Osteoblast (primary cell): ENCODE results near the gene NATD1. TPM values are rescaled to one million over a fixed set of nuclear protein-coding genes. Genes with fewer than 3 reads are reported as not detected.

Experiments
- DNase-seq: peaks from one replicate; pipeline ENCODE4 v3.0.0; 2011; ENCODE audit warnings: low spot score, mixed read lengths; ENCODE audit not compliant: insufficient read length; ENCODE audit errors: missing footprints
- H2AFZ ChIP-seq: 2 replicates; pipeline ENCODE4 v1.6.0; 2011; ENCODE audit warnings: mild to moderate bottlenecking, low read length
- H3K27ac ChIP-seq: 2 replicates; pipeline ENCODE4 v1.5.1; 2011; ENCODE audit warnings: mild to moderate bottlenecking, low read depth, low read length, moderate library complexity
- H3K27me3 ChIP-seq: 2 replicates; pipeline ENCODE4 v1.6.0; 2012; ENCODE audit warnings: mild to moderate bottlenecking, control low read depth, inconsistent platforms, low read length, moderate library complexity; ENCODE audit not compliant: insufficient read depth
- H3K36me3 ChIP-seq: 2 replicates; pipeline ENCODE4 v1.5.1; 2011; ENCODE audit warnings: mild to moderate bottlenecking, low read length, control low read depth, moderate library complexity; ENCODE audit not compliant: insufficient read depth
- H3K4me1 ChIP-seq: 2 replicates; pipeline ENCODE4 v1.5.1; 2011; ENCODE audit warnings: mild to moderate bottlenecking, low read length, control low read depth, moderate library complexity; ENCODE audit not compliant: insufficient read depth
- H3K4me2 ChIP-seq: 2 replicates; pipeline ENCODE4 v1.6.0; 2011; ENCODE audit warnings: mild to moderate bottlenecking, low read length; ENCODE audit not compliant: insufficient read depth
- H3K4me3 ChIP-seq: fragments of 200-600 bp; sonication (generic); 3 replicates; pipeline ENCODE4 v1.5.1; 2012; ENCODE audit warnings: mild to moderate bottlenecking, low read length, inconsistent platforms; ENCODE audit not compliant: insufficient read depth
- H3K79me2 ChIP-seq: 2 replicates; pipeline ENCODE4 v1.6.0; 2012; ENCODE audit warnings: mild to moderate bottlenecking, low read length, control low read depth, inconsistent platforms; ENCODE audit not compliant: insufficient read depth
- H3K9me3 ChIP-seq: 2 replicates; pipeline ENCODE4 v1.5.1; 2011; ENCODE audit warnings: low read depth, low read length, control low read depth
- H4K20me1 ChIP-seq: 2 replicates; pipeline ENCODE4 v1.6.0; 2012; ENCODE audit warnings: mild to moderate bottlenecking, low read length, control low read depth; ENCODE audit not compliant: insufficient read depth
- CTCF ChIP-seq: IDR thresholded peaks from 2 replicates; pipeline ENCODE4 v1.5.1; 2011; ENCODE audit warnings: mild to moderate bottlenecking, low read depth, low read length, moderate library complexity; ENCODE audit errors: extremely low read depth
- total RNA-seq: library from RNA; depleted of rRNA; stranded (reverse); fragments of >200 nt; gene quantifications from 2 replicates; pipeline ENCODE4 v1.2.3, GENCODE V29; 2012

NATD1 gene
- total RNA-seq, 1 donor = 15.2 TPM

GRCh38 chr17:21286066-21286770 lies 33.0 kb upstream of the NATD1 start:
- Histone ChIP-seq H3K79me2 (peaks cover 65% of the 10 kb centered on the region), H3K36me3 (peaks cover 13% of the 10 kb centered on the region), H3K27me3 (no peaks in the 10 kb centered on the region), H2AFZ (no peak overlapping the region), H3K27ac (peak overlapping the region; percentile 99), H4K20me1 (peaks cover 57% of the 10 kb centered on the region), H3K9me3 (no peaks in the 10 kb centered on the region), H3K4me3 (peak overlapping the region; percentile 86), H3K4me2 (peak overlapping the region; percentile 97), H3K4me1 (peaks cover 58% of the 10 kb centered on the region)
- peak; percentile 100 for DNase-seq
- no peak for TF ChIP-seq CTCF

GRCh38 chr17:21285164-21286065 lies 32.2 kb upstream of the NATD1 start:
- peaks cover 12% of the 10 kb centered on the region for H3K36me3 ChIP-seq
- no peaks in the 10 kb centered on the region for H3K27me3 ChIP-seq
- peak; percentile 81 for DNase-seq
- peaks cover 51% of the 10 kb centered on the region for H4K20me1 ChIP-seq
- H3K79me2 ChIP-seq = peaks cover 57% of the 10 kb centered on the region
- no peaks in the 10 kb centered on the region for H3K9me3 ChIP-seq
- peak overlapping the region; percentile 86 for H3K4me3 ChIP-seq
- H3K27ac ChIP-seq = peak overlapping the region; percentile 99
- TF ChIP-seq CTCF = no peak
- no peak overlapping the region for H2AFZ ChIP-seq
- H3K4me2 ChIP-seq = peak overlapping the region; percentile 97
- H3K4me1 ChIP-seq = peaks cover 58% of the 10 kb centered on the region

- H2AFZ ChIP-seq = peak within 1 kb of the TSS; percentile 56
- peaks cover 43% of the 10 kb centered on the region for H4K20me1 ChIP-seq
- TF ChIP-seq CTCF = no peak
- H3K79me2 ChIP-seq = peaks cover 48% of the 10 kb centered on the region
- H3K27me3 ChIP-seq = no peaks in the 10 kb centered on the region
- H3K9me3 ChIP-seq = no peaks in the 10 kb centered on the region
- peak within 1 kb of the TSS; percentile 86 for H3K4me3 ChIP-seq
- peak; percentile 99 for DNase-seq
- peak within 1 kb of the TSS; percentile 99 for H3K27ac ChIP-seq
- H3K4me2 ChIP-seq = peak within 1 kb of the TSS; percentile 97
- H3K36me3 ChIP-seq = peaks cover 12% of the 10 kb centered on the region
- peaks cover 53% of the 10 kb centered on the region for H3K4me1 ChIP-seq
These were observed 31.3 kb upstream of the NATD1 start, which contains the start of gene MAP2K3 for GRCh38 chr17:21284319-21285163. TSS of gene MAP2K3 (plus strand) at chr17:21284711. CDS start at chr17:21284921, 210 bp downstream.
